HEK293 (cell line): Measurements from ENCODE around the gene CCM2.

Experiments used
- KLF10 ChIP-seq: fragments of 450-650 bp; IDR thresholded peaks from 2 replicates; pipeline ENCODE4 v1.5.1; 2018; ENCODE audit warnings: missing biosample characterization, mild to moderate bottlenecking, missing genetic modification characterization
- KLF16 ChIP-seq: fragments of 450-650 bp; formaldehyde crosslinking; IDR thresholded peaks from 2 replicates; pipeline ENCODE4 v1.5.1; 2017; ENCODE audit warnings: missing biosample characterization, missing genetic modification characterization
- TCF7L2 ChIP-seq: IDR thresholded peaks from 2 replicates; pipeline ENCODE4 v1.6.1; 2011; ENCODE audit warnings: low read depth, mild to moderate bottlenecking, inconsistent platforms, low read length, moderate library complexity, borderline replicate concordance
- ZNF133 ChIP-seq: fragments of 450-650 bp; formaldehyde crosslinking; IDR thresholded peaks from 2 replicates; pipeline ENCODE4 v1.5.1; 2016; ENCODE audit warnings: missing biosample characterization, missing genetic modification characterization
- ZNF175 ChIP-seq: fragments of 450-650 bp; formaldehyde crosslinking; IDR thresholded peaks from 2 replicates; pipeline ENCODE4 v1.5.1; 2016; ENCODE audit warnings: missing biosample characterization, missing genetic modification characterization
- ZNF274 ChIP-seq, 2 experiments: fragments of 200-500 bp in 1 of 2; fragments of 450-650 bp in 1 of 2; sonication (Bioruptor generic) in 1 of 2; formaldehyde crosslinking in 1 of 2; IDR thresholded peaks; 2 replicates each; pipeline versions ENCODE4 v1.5.1 to v1.6.1; 2014 to 2016; ENCODE audit warnings: borderline replicate concordance in 1 of 2, inconsistent platforms in 1 of 2, low read length in 1 of 2, missing biosample characterization in 1 of 2, missing genetic modification characterization in 1 of 2
- ZNF416 ChIP-seq: fragments of 450-650 bp; formaldehyde crosslinking; IDR thresholded peaks from 2 replicates; pipeline ENCODE4 v1.5.1; 2016; ENCODE audit warnings: missing biosample characterization, missing genetic modification characterization
- ZNF530 ChIP-seq: fragments of 450-650 bp; formaldehyde crosslinking; IDR thresholded peaks from 2 replicates; pipeline ENCODE4 v1.5.1; 2016; ENCODE audit warnings: low read depth, missing biosample characterization, missing genetic modification characterization
- ZNF660 ChIP-seq: fragments of 450-650 bp; IDR thresholded peaks from 2 replicates; pipeline ENCODE4 v1.5.1; 2018; ENCODE audit warnings: missing biosample characterization, mild to moderate bottlenecking, missing genetic modification characterization
- ZNF701 ChIP-seq: fragments of 450-650 bp; formaldehyde crosslinking; IDR thresholded peaks from 2 replicates; pipeline ENCODE4 v1.5.1; 2016; ENCODE audit warnings: missing biosample characterization, missing genetic modification characterization
- ZSCAN16 ChIP-seq: fragments of 450-650 bp; formaldehyde crosslinking; IDR thresholded peaks from 2 replicates; pipeline ENCODE4 v1.5.1; 2016; ENCODE audit warnings: missing biosample characterization, missing genetic modification characterization
- TF ChIP-seq, protein P1 (sequence below): fragments of 450-650 bp; formaldehyde crosslinking; IDR thresholded peaks from 2 replicates; pipeline ENCODE4 v1.5.1; 2016; ENCODE audit warnings: missing biosample characterization, missing genetic modification characterization
- TF ChIP-seq, protein P2 (sequence below): fragments of 450-650 bp; formaldehyde crosslinking; IDR thresholded peaks from 2 replicates; pipeline ENCODE4 v1.5.1; 2017; ENCODE audit warnings: missing biosample characterization, mild to moderate bottlenecking, missing genetic modification characterization, moderate library complexity
- TF ChIP-seq, protein P3 (sequence below): fragments of 450-650 bp; formaldehyde crosslinking; IDR thresholded peaks from 2 replicates; pipeline ENCODE4 v1.5.1; 2016; ENCODE audit warnings: missing biosample characterization, missing genetic modification characterization

DNA sequence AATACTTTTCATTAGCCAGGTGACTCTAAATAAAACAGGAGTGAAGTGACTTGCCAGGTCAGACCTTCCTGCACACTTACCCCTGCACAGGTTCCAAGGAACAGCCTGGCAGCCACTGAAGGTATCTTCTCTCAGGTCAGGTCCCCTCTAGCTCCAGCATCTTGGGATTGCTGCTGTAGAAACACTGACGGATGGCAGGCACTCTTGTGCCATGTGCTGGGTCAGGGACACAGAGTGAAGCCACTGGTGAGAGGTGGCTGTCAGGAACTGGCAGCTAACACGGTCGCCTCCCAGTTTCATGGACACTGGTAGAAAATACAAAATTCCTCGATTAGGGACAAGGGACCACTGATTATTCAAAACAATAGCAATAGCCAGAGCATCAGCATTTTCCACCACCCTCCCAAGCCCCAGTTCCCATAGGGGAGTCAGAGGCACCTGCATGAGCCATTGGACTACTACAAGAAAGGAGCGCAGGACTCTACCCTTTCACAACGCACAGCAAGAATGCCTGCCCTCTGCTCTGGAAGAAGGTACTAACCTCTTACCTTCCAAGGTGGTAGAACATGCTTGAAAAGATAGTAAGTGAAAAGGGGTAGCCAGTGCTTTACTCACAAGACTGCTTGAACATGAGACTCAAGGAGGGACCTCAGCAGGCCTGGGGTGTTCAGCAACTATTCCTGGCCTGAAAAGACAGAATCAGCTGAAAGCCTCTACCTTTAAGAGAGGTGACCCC lies 16.1 kb upstream of the CCM2 start:
- TF ChIP-seq, protein P1, sequence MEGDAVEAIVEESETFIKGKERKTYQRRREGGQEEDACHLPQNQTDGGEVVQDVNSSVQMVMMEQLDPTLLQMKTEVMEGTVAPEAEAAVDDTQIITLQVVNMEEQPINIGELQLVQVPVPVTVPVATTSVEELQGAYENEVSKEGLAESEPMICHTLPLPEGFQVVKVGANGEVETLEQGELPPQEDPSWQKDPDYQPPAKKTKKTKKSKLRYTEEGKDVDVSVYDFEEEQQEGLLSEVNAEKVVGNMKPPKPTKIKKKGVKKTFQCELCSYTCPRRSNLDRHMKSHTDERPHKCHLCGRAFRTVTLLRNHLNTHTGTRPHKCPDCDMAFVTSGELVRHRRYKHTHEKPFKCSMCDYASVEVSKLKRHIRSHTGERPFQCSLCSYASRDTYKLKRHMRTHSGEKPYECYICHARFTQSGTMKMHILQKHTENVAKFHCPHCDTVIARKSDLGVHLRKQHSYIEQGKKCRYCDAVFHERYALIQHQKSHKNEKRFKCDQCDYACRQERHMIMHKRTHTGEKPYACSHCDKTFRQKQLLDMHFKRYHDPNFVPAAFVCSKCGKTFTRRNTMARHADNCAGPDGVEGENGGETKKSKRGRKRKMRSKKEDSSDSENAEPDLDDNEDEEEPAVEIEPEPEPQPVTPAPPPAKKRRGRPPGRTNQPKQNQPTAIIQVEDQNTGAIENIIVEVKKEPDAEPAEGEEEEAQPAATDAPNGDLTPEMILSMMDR (tag by site-specific recombination) = no peak
- TF ChIP-seq ZNF701 = no peak
- TF ChIP-seq KLF10 (tag by site-specific recombination) = no peak
- TF ChIP-seq KLF16 (tag by site-specific recombination) = no peak
- no peak for TF ChIP-seq ZNF133 (tag by site-specific recombination)
- no peak for TF ChIP-seq ZNF530 (tag by site-specific recombination)
- TF ChIP-seq, protein P2, sequence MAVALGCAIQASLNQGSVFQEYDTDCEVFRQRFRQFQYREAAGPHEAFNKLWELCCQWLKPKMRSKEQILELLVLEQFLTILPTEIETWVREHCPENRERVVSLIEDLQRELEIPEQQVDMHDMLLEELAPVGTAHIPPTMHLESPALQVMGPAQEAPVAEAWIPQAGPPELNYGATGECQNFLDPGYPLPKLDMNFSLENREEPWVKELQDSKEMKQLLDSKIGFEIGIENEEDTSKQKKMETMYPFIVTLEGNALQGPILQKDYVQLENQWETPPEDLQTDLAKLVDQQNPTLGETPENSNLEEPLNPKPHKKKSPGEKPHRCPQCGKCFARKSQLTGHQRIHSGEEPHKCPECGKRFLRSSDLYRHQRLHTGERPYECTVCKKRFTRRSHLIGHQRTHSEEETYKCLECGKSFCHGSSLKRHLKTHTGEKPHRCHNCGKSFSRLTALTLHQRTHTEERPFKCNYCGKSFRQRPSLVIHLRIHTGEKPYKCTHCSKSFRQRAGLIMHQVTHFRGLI (tag by site-specific recombination) = no peak
- TF ChIP-seq ZNF175 = no peak
- TF ChIP-seq ZNF660 (tag by site-specific recombination) = no peak
- TF ChIP-seq ZNF416 (tag by site-specific recombination) = no peak
- TF ChIP-seq ZSCAN16 (tag by site-specific recombination) = no peak
- TF ChIP-seq TCF7L2 = no peak
- TF ChIP-seq, protein P3, sequence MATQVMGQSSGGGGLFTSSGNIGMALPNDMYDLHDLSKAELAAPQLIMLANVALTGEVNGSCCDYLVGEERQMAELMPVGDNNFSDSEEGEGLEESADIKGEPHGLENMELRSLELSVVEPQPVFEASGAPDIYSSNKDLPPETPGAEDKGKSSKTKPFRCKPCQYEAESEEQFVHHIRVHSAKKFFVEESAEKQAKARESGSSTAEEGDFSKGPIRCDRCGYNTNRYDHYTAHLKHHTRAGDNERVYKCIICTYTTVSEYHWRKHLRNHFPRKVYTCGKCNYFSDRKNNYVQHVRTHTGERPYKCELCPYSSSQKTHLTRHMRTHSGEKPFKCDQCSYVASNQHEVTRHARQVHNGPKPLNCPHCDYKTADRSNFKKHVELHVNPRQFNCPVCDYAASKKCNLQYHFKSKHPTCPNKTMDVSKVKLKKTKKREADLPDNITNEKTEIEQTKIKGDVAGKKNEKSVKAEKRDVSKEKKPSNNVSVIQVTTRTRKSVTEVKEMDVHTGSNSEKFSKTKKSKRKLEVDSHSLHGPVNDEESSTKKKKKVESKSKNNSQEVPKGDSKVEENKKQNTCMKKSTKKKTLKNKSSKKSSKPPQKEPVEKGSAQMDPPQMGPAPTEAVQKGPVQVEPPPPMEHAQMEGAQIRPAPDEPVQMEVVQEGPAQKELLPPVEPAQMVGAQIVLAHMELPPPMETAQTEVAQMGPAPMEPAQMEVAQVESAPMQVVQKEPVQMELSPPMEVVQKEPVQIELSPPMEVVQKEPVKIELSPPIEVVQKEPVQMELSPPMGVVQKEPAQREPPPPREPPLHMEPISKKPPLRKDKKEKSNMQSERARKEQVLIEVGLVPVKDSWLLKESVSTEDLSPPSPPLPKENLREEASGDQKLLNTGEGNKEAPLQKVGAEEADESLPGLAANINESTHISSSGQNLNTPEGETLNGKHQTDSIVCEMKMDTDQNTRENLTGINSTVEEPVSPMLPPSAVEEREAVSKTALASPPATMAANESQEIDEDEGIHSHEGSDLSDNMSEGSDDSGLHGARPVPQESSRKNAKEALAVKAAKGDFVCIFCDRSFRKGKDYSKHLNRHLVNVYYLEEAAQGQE = no peak
- TF ChIP-seq ZNF274 (IDR thresholded peaks at IDR 0.05; ENCODE audit: low read length) = no peak
- TF ChIP-seq ZNF274 (tag by site-specific recombination; IDR thresholded peaks at IDR 0.05; ENCODE audit: borderline replicate concordance) = no peak
